Thyroid gland (tissue), 4 donors: ENCODE results near the gene AQP12B. TPM values are rescaled to one million over a fixed set of nuclear protein-coding genes. Genes with fewer than 3 reads are reported as not detected.

ENCODE experiments used
- DNase-seq, 2 donors: peaks; one replicate each; pipeline ENCODE4 v3.0.0-alpha.2; 2019
- H3K27ac ChIP-seq, 3 donors: fragments of 200-600 bp; sonication (generic); 1 replicate in 2 of 3; 2 replicates in 1 of 3; pipeline ENCODE4 v1.5.1; 2016 to 2019; ENCODE audit warnings: mild to moderate bottlenecking in 1 of 3, moderate library complexity in 1 of 3
- H3K27me3 ChIP-seq: fragments of 200-600 bp; sonication (generic); one replicate; pipeline ENCODE4 v1.5.1; 2019
- H3K36me3 ChIP-seq, 2 donors: fragments of 200-600 bp; sonication (generic); one replicate each; pipeline ENCODE4 v1.5.1; 2016 to 2019
- H3K4me1 ChIP-seq, 2 donors: fragments of 200-600 bp; sonication (generic); one replicate each; pipeline ENCODE4 v1.5.1; 2017 to 2019
- H3K4me3 ChIP-seq, 3 donors: fragments of 200-600 bp; sonication (generic); replicated peaks in 1 of 3; 1 replicate in 2 of 3; 2 replicates in 1 of 3; pipeline ENCODE4 v1.5.1; 2016; ENCODE audit warnings: mild to moderate bottlenecking in 1 of 3
- H3K9me3 ChIP-seq: fragments of 200-600 bp; sonication (generic); one replicate; pipeline ENCODE4 v1.5.1; 2017
- CTCF ChIP-seq, 6 experiments: fragments of 200-600 bp in 3 of 6; fragments of 450-650 bp in 3 of 6; sonication (generic) in 3 of 6; IDR thresholded peaks; one replicate each; pipeline ENCODE4 v1.5.1; 2016 to 2019; ENCODE audit warnings: antibody characterized with exemption in 6 of 6, mild to moderate bottlenecking in 2 of 6, inconsistent platforms in 1 of 6, moderate library complexity in 1 of 6
- POLR2A ChIP-seq, 2 donors: fragments of 450-650 bp; IDR thresholded peaks; one replicate each; pipeline ENCODE4 v1.6.1; 2017; ENCODE audit warnings: antibody characterized with exemption in 2 of 2, mild to moderate bottlenecking in 2 of 2, moderate library complexity in 1 of 2
- WGBS, 2 donors: methylation state at CpG; one replicate each; pipeline ENCODE4 v1.1.5; 2017; 5-methylcytosine and 5-hydroxymethylcytosine counted together
- intact Hi-C: fragments of 100-400 bp; cut with DNase I; formaldehyde crosslinking; loops from one replicate; pipeline ENCODE4 v1.15.1; 2023
- total RNA-seq, 4 donors: library from RNA; depleted of rRNA; stranded (reverse); fragments of >200 nt; gene quantifications; one replicate each; pipeline ENCODE4 v1.2.3, GENCODE V29; 2016

AQP12B gene
- total RNA-seq, 4 donors from 2014 or later, result 0.13 TPM; not detected in 3

GRCh38 chr2:240708457-240708856 is 25.8 kb upstream of the AQP12B start:
- DNase-seq, result no peak

GRCh38 chr2:240707821-240708220 is 25.1 kb upstream of the AQP12B start:
- WGBS, 2 donors, result 62 to 68% methylated on average over 10 of the region's 10 CpGs

More at GRCh38 chr2:240708457-240708856, 25.8 kb upstream of the AQP12B start:
- Histone ChIP-seq H3K27me3 (no peaks in the 10 kb centered on the region), H3K36me3 (no peaks in the 10 kb centered on the region), H3K27ac (no peak overlapping the region), H3K4me1 (no peaks in the 10 kb centered on the region), H3K9me3 (no peaks in the 10 kb centered on the region), H3K4me3 (no peak overlapping the region)
- WGBS, 2 donors, result 74 to 85% methylated on average over 7 of the region's 7 CpGs
- intact Hi-C loops, result loop anchor here (10.0 kb wide), 2 partner anchors 114 to 204 kb away; no protein-coding TSS in a partner anchor
- TF ChIP-seq POLR2A (IDR thresholded peaks at IDR 0.05) (no peak), CTCF (IDR thresholded peaks at IDR 0.05) (no peak)

GRCh38 chr2:240707043-240707756 is 24.5 kb upstream of the AQP12B start:
- WGBS, 2 donors, result 62 to 68% methylated on average over 15 of the region's 15 CpGs
- TF ChIP-seq POLR2A (IDR thresholded peaks at IDR 0.05), result no peak
- no peak for TF ChIP-seq CTCF (IDR thresholded peaks at IDR 0.05)
- intact Hi-C loops, result loop anchor here (10.0 kb wide), 2 partner anchors 112 to 202 kb away; no protein-coding TSS in a partner anchor
- Histone ChIP-seq H3K4me1 (no peaks in the 10 kb centered on the region), H3K4me3 (no peak overlapping the region), H3K27ac (no peak overlapping the region), H3K36me3 (no peaks in the 10 kb centered on the region), H3K27me3 (no peaks in the 10 kb centered on the region), H3K9me3 (no peaks in the 10 kb centered on the region)
- DNase-seq, result no peak

More at GRCh38 chr2:240707821-240708220, 25.1 kb upstream of the AQP12B start:
- H3K27me3 ChIP-seq, result no peaks in the 10 kb centered on the region
- no peaks in the 10 kb centered on the region for H3K9me3 ChIP-seq
- H3K27ac ChIP-seq, result no peak overlapping the region
- H3K36me3 ChIP-seq, result no peaks in the 10 kb centered on the region
- DNase-seq, result no peak
- H3K4me3 ChIP-seq, result no peak overlapping the region
- intact Hi-C loops, result loop anchor here (10.0 kb wide), 2 partner anchors 113 to 203 kb away; no protein-coding TSS in a partner anchor
- H3K4me1 ChIP-seq, result no peaks in the 10 kb centered on the region
- no peak for TF ChIP-seq POLR2A (IDR thresholded peaks at IDR 0.05)
- no peak for TF ChIP-seq CTCF (IDR thresholded peaks at IDR 0.05)

- Histone ChIP-seq H3K4me3 (no peak overlapping the region), H3K9me3 (no peaks in the 10 kb centered on the region), H3K36me3 (no peaks in the 10 kb centered on the region), H3K27ac (no peak overlapping the region), H3K4me1 (no peaks in the 10 kb centered on the region), H3K27me3 (no peaks in the 10 kb centered on the region)
- no peak for DNase-seq
- WGBS, 2 donors, result 77 to 78% methylated on average over 12 of the region's 12 CpGs
- TF ChIP-seq CTCF (IDR thresholded peaks at IDR 0.05) (no peak), POLR2A (IDR thresholded peaks at IDR 0.05) (no peak)
- intact Hi-C loops, result loop anchor here (10.0 kb wide), 2 partner anchors 110 to 200 kb away; no protein-coding TSS in a partner anchor
These were observed 22.6 kb upstream of the AQP12B start for GRCh38 chr2:240705204-240705791.

GRCh38 chr2:240704651-240705050 is 22.0 kb upstream of the AQP12B start:
- Histone ChIP-seq H3K36me3 (no peaks in the 10 kb centered on the region), H3K4me3 (no peak overlapping the region), H3K27ac (no peak overlapping the region), H3K27me3 (no peaks in the 10 kb centered on the region), H3K9me3 (no peaks in the 10 kb centered on the region), H3K4me1 (no peaks in the 10 kb centered on the region)
- WGBS, 2 donors, result 56 to 57% methylated on average over 19 of the region's 19 CpGs
- no peak for DNase-seq
- no peak for TF ChIP-seq POLR2A (IDR thresholded peaks at IDR 0.05)
- no peak for TF ChIP-seq CTCF (IDR thresholded peaks at IDR 0.05)
- intact Hi-C loops, result loop anchor here (10.0 kb wide), 2 partner anchors 110 to 200 kb away; no protein-coding TSS in a partner anchor
